HEK293 (cell line): ENCODE results near the gene ING4.
A peak's percentile ranks its signal among the peaks of the same experiment; 100 is the strongest.

ENCODE experiments used
- ATF2 ChIP-seq: fragments of 450-650 bp; formaldehyde crosslinking; IDR thresholded peaks from 2 replicates; pipeline ENCODE4 v1.5.1; 2016; ENCODE audit warnings: missing biosample characterization, missing genetic modification characterization, low read depth
- CTCF ChIP-seq: fragments of 450-650 bp; formaldehyde crosslinking; IDR thresholded peaks from 2 replicates; pipeline ENCODE4 v1.5.1; 2016; ENCODE audit warnings: missing biosample characterization, missing genetic modification characterization
- MYNN ChIP-seq: fragments of 450-650 bp; formaldehyde crosslinking; IDR thresholded peaks from 2 replicates; pipeline ENCODE4 v1.5.1; 2016; ENCODE audit warnings: missing biosample characterization, missing genetic modification characterization, borderline replicate concordance
- ZNF223 ChIP-seq: fragments of 450-650 bp; formaldehyde crosslinking; IDR thresholded peaks from 2 replicates; pipeline ENCODE4 v1.5.1; 2016; ENCODE audit warnings: missing biosample characterization, missing genetic modification characterization
- ZNF398 ChIP-seq: fragments of 450-650 bp; formaldehyde crosslinking; IDR thresholded peaks from 2 replicates; pipeline ENCODE4 v1.5.1; 2017; ENCODE audit warnings: missing biosample characterization, missing genetic modification characterization
- TF ChIP-seq, protein P1 (sequence below): fragments of 450-650 bp; formaldehyde crosslinking; IDR thresholded peaks from 2 replicates; pipeline ENCODE4 v1.5.1; 2016; ENCODE audit warnings: missing biosample characterization, missing genetic modification characterization

- TF ChIP-seq CTCF (tag by site-specific recombination) (peak; percentile 69; the same call in 1 of the 2 replicates), ZNF223 (tag by site-specific recombination) (no peak), MYNN (tag by site-specific recombination) (0 out of 2 replicates have a peak, but pooled peaks have one; percentile 12), ATF2 (tag by site-specific recombination) (no peak), ZNF398 (tag by site-specific recombination) (peak; percentile 99)
- TF ChIP-seq, protein P1, sequence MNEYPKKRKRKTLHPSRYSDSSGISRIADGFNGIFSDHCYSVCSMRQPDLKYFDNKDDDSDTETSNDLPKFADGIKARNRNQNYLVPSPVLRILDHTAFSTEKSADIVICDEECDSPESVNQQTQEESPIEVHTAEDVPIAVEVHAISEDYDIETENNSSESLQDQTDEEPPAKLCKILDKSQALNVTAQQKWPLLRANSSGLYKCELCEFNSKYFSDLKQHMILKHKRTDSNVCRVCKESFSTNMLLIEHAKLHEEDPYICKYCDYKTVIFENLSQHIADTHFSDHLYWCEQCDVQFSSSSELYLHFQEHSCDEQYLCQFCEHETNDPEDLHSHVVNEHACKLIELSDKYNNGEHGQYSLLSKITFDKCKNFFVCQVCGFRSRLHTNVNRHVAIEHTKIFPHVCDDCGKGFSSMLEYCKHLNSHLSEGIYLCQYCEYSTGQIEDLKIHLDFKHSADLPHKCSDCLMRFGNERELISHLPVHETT = peak; percentile 84; the same call in 1 of the 2 replicates
These were observed 26.3 kb upstream of the ING4 start, which contains the start of gene ZNF384 for GRCh38 chr12:6688999-6689882.
